HEK293 (cell line): ENCODE results near the gene GNAT1.

Experiments used
- CTCF ChIA-PET: fragments of 350-600 bp; formaldehyde crosslinking; extraction: SDS; loops from one replicate; lab custom pipeline; 2021; ENCODE audit warnings: antibody characterized with exemption; lab: Yijun Ruan, JAX
- POLR2A ChIA-PET: fragments of 300-600 bp; formaldehyde crosslinking; extraction: SDS; loops from one replicate; lab custom pipeline; 2020; ENCODE audit warnings: antibody characterized with exemption, inconsistent platforms; lab: Yijun Ruan, JAX
- H3K27ac ChIP-seq: fragments of 200-500 bp; sonication (Bioruptor generic); 2 replicates; pipeline ENCODE4 v1.5.1; 2014; ENCODE audit warnings: low read depth, low read length, control low read depth, inconsistent platforms; ENCODE audit errors: extremely low read depth
- H3K36me3 ChIP-seq, 2 experiments: fragments of 200-500 bp in 1 of 2; sonication (Bioruptor generic) in 1 of 2; 1 replicate in 1 of 2; 2 replicates in 1 of 2; pipeline ENCODE4 v1.5.1; 2014 to 2017; ENCODE audit warnings: inconsistent platforms in 2 of 2, low read length in 2 of 2; ENCODE audit not compliant: control insufficient read depth in 2 of 2, insufficient read depth in 1 of 2
- H3K4me1 ChIP-seq: fragments of 200-500 bp; sonication (Bioruptor generic); 2 replicates; pipeline ENCODE4 v1.5.1; 2014; ENCODE audit warnings: mild to moderate bottlenecking, low read length, inconsistent platforms; ENCODE audit not compliant: control insufficient read depth, insufficient read depth
- H3K4me3 ChIP-seq: 2 replicates; pipeline ENCODE4 v1.5.1; 2011; ENCODE audit warnings: low read depth, mild to moderate bottlenecking, control low read depth, low read length, moderate library complexity
- H3K9me3 ChIP-seq: fragments of 200-500 bp; sonication (Bioruptor generic); 2 replicates; pipeline ENCODE4 v1.5.1; 2014; ENCODE audit warnings: low read depth, low read length, inconsistent platforms; ENCODE audit not compliant: control insufficient read depth, insufficient read depth
- GFI1B ChIP-seq: fragments of 450-650 bp; formaldehyde crosslinking; IDR thresholded peaks from 2 replicates; pipeline ENCODE4 v1.5.1; 2016; ENCODE audit warnings: missing biosample characterization, missing genetic modification characterization
- HOXC10 ChIP-seq: sonication (generic); formaldehyde crosslinking; IDR thresholded peaks from 2 replicates; pipeline ENCODE4 v1.8.1; 2023; ENCODE audit warnings: mild to moderate bottlenecking, missing genetic modification reagents
- KLF10 ChIP-seq: fragments of 450-650 bp; IDR thresholded peaks from 2 replicates; pipeline ENCODE4 v1.5.1; 2018; ENCODE audit warnings: missing biosample characterization, mild to moderate bottlenecking, missing genetic modification characterization
- KLF8 ChIP-seq: fragments of 450-650 bp; formaldehyde crosslinking; IDR thresholded peaks from 2 replicates; pipeline ENCODE4 v1.5.1; 2016; ENCODE audit warnings: missing biosample characterization, missing genetic modification characterization
- RBAK ChIP-seq: fragments of 450-650 bp; formaldehyde crosslinking; IDR thresholded peaks from 2 replicates; pipeline ENCODE4 v1.5.1; 2016; ENCODE audit warnings: missing biosample characterization, missing genetic modification characterization
- SP3 ChIP-seq: fragments of 450-650 bp; formaldehyde crosslinking; IDR thresholded peaks from 2 replicates; pipeline ENCODE4 v1.5.1; 2016; ENCODE audit warnings: missing biosample characterization, missing genetic modification characterization
- YY2 ChIP-seq: fragments of 450-650 bp; formaldehyde crosslinking; IDR thresholded peaks from 2 replicates; pipeline ENCODE4 v1.5.1; 2016; ENCODE audit warnings: missing biosample characterization, missing genetic modification characterization
- ZBTB1 ChIP-seq: fragments of 450-650 bp; formaldehyde crosslinking; IDR thresholded peaks from 2 replicates; pipeline ENCODE4 v1.5.1; 2016; ENCODE audit warnings: missing biosample characterization, missing genetic modification characterization
- ZBTB11 ChIP-seq: fragments of 450-650 bp; formaldehyde crosslinking; conservative IDR thresholded peaks from 2 replicates; pipeline ENCODE4 v1.5.1; 2016; ENCODE audit warnings: low read depth, missing biosample characterization, missing genetic modification characterization
- ZEB2 ChIP-seq: fragments of 450-650 bp; formaldehyde crosslinking; IDR thresholded peaks from 2 replicates; pipeline ENCODE4 v1.5.1; 2016; ENCODE audit warnings: missing biosample characterization, missing genetic modification characterization
- ZFP3 ChIP-seq: fragments of 450-650 bp; formaldehyde crosslinking; IDR thresholded peaks from 2 replicates; pipeline ENCODE4 v1.5.1; 2016; ENCODE audit warnings: low read depth, missing biosample characterization, missing genetic modification characterization
- ZFP41 ChIP-seq: fragments of 450-650 bp; formaldehyde crosslinking; IDR thresholded peaks from 2 replicates; pipeline ENCODE4 v1.5.1; 2016; ENCODE audit warnings: missing biosample characterization, missing genetic modification characterization, borderline replicate concordance
- ZNF114 ChIP-seq: fragments of 450-650 bp; formaldehyde crosslinking; IDR thresholded peaks from 2 replicates; pipeline ENCODE4 v1.5.0; 2017; ENCODE audit warnings: missing biosample characterization, missing genetic modification characterization
- ZNF157 ChIP-seq: fragments of 450-650 bp; formaldehyde crosslinking; IDR thresholded peaks from 2 replicates; pipeline ENCODE4 v1.5.1; 2016; ENCODE audit warnings: missing biosample characterization, missing genetic modification characterization
- ZNF274 ChIP-seq, 2 experiments: fragments of 200-500 bp in 1 of 2; fragments of 450-650 bp in 1 of 2; sonication (Bioruptor generic) in 1 of 2; formaldehyde crosslinking in 1 of 2; IDR thresholded peaks; 2 replicates each; pipeline versions ENCODE4 v1.5.1 to v1.6.1; 2014 to 2016; ENCODE audit warnings: borderline replicate concordance in 1 of 2, inconsistent platforms in 1 of 2, low read length in 1 of 2, missing biosample characterization in 1 of 2, missing genetic modification characterization in 1 of 2
- ZNF280C ChIP-seq: fragments of 450-650 bp; formaldehyde crosslinking; IDR thresholded peaks from 2 replicates; pipeline ENCODE4 v1.5.1; 2016; ENCODE audit warnings: missing biosample characterization, missing genetic modification characterization
- ZNF292 ChIP-seq: fragments of 450-650 bp; formaldehyde crosslinking; IDR thresholded peaks from 2 replicates; pipeline ENCODE4 v1.5.1; 2016; ENCODE audit warnings: low read depth, missing biosample characterization, missing genetic modification characterization, borderline replicate concordance
- ZNF488 ChIP-seq: fragments of 450-650 bp; formaldehyde crosslinking; IDR thresholded peaks from 2 replicates; pipeline ENCODE4 v1.5.1; 2016; ENCODE audit warnings: missing biosample characterization, missing genetic modification characterization
- ZNF549 ChIP-seq: fragments of 450-650 bp; IDR thresholded peaks from 2 replicates; pipeline ENCODE4 v1.5.1; 2018; ENCODE audit warnings: missing biosample characterization, missing genetic modification characterization, mild to moderate bottlenecking, inconsistent platforms, moderate library complexity
- ZNF555 ChIP-seq: fragments of 450-650 bp; formaldehyde crosslinking; conservative IDR thresholded peaks from 2 replicates; pipeline ENCODE4 v1.5.1; 2017; ENCODE audit warnings: missing biosample characterization, mild to moderate bottlenecking, missing genetic modification characterization, inconsistent platforms
- ZNF580 ChIP-seq: fragments of 450-650 bp; formaldehyde crosslinking; IDR thresholded peaks from 2 replicates; pipeline ENCODE4 v1.5.1; 2016; ENCODE audit warnings: missing biosample characterization, missing genetic modification characterization
- ZNF645 ChIP-seq: fragments of 450-650 bp; formaldehyde crosslinking; IDR thresholded peaks from 2 replicates; pipeline ENCODE4; 2016; ENCODE audit warnings: missing biosample characterization, missing genetic modification characterization
- ZNF707 ChIP-seq: fragments of 450-650 bp; formaldehyde crosslinking; IDR thresholded peaks from 2 replicates; pipeline ENCODE4 v1.5.1; 2016; ENCODE audit warnings: missing biosample characterization, missing genetic modification characterization
- ZNF785 ChIP-seq: fragments of 450-650 bp; formaldehyde crosslinking; IDR thresholded peaks from 2 replicates; pipeline ENCODE4 v1.5.1; 2016; ENCODE audit warnings: missing biosample characterization, missing genetic modification characterization
- ZSCAN18 ChIP-seq: fragments of 450-650 bp; formaldehyde crosslinking; IDR thresholded peaks from 2 replicates; pipeline ENCODE4 v1.5.1; 2016; ENCODE audit warnings: missing biosample characterization, missing genetic modification characterization

Gene GNAT1

GRCh38 chr3:50218448-50218847, 27.0 kb downstream of the GNAT1 start:
- POLR2A ChIA-PET: no interaction called here
- no peak overlapping the region for H3K27ac ChIP-seq
- no peaks in the 10 kb centered on the region for H3K9me3 ChIP-seq
- H3K36me3 ChIP-seq: peaks cover 0 to 5% of the 10 kb centered on the region in 2 experiments; a peak in 1 of 3 replicates
- H3K4me1 ChIP-seq: no peaks in the 10 kb centered on the region
- CTCF ChIA-PET: interaction anchor here (0.6 to 17.6 kb wide), 2 partner anchors 8 to 25 kb away, joined by 3 to 237 read pairs; partner anchors contain the start of gene GNAT1
- no peak for TF ChIP-seq YY2
- no peak for TF ChIP-seq ZBTB11 (tag by site-specific recombination)
- no peak for TF ChIP-seq ZNF292 (tag by site-specific recombination)
- no peak for TF ChIP-seq HOXC10 (CRISPR knock-in tag)
- TF ChIP-seq ZNF785 (tag by site-specific recombination): no peak
- TF ChIP-seq ZSCAN18 (tag by site-specific recombination): no peak
- no peak for TF ChIP-seq ZNF157
- TF ChIP-seq ZNF645 (tag by site-specific recombination): no peak
- no peak for TF ChIP-seq RBAK
- TF ChIP-seq ZNF707: no peak
- TF ChIP-seq ZFP3 (tag by site-specific recombination): no peak
- no peak for TF ChIP-seq SP3 (tag by site-specific recombination)
- TF ChIP-seq ZBTB1 (tag by site-specific recombination): no peak
- no peak for TF ChIP-seq KLF8
- H3K4me3 ChIP-seq: no peak overlapping the region

- H3K9me3 ChIP-seq: no peaks in the 10 kb centered on the region
- H3K36me3 ChIP-seq: peaks cover 0 to 5% of the 10 kb centered on the region in 2 experiments; a peak in 1 of 3 replicates
- CTCF ChIA-PET: interaction anchor here (0.7 to 17.6 kb wide), 4 partner anchors 9 to 55 kb away, joined by 3 to 237 read pairs (median 4); partner anchors contain the start of gene GNAT1
- H3K4me1 ChIP-seq: no peaks in the 10 kb centered on the region
- no peak overlapping the region for H3K4me3 ChIP-seq
- POLR2A ChIA-PET: no interaction called here
- no peak overlapping the region for H3K27ac ChIP-seq
- TF ChIP-seq ZFP41 (tag by site-specific recombination) (no peak), ZNF555 (tag by site-specific recombination) (no peak), ZNF114 (tag by site-specific recombination) (no peak), ZNF580 (tag by site-specific recombination) (no peak), ZNF549 (tag by site-specific recombination) (no peak), KLF10 (tag by site-specific recombination) (no peak), ZEB2 (no peak), ZNF488 (tag by site-specific recombination) (no peak), ZNF280C (tag by site-specific recombination) (no peak), GFI1B (tag by site-specific recombination) (no peak), ZNF274 (IDR thresholded peaks at IDR 0.05; ENCODE audit: low read length) (no peak), ZNF274 (tag by site-specific recombination; IDR thresholded peaks at IDR 0.05; ENCODE audit: borderline replicate concordance) (no peak)
Observed at GRCh38 chr3:50219285-50219684, 27.9 kb downstream of the GNAT1 start.
